ENCODE data around the gene TM6SF1.
"Not testable (repeated sequence)": the region's sequence is repeated elsewhere in the genome, so short reads cannot be mapped to it uniquely, and the experiment has no call there.

TM6SF1 gene

DNA sequence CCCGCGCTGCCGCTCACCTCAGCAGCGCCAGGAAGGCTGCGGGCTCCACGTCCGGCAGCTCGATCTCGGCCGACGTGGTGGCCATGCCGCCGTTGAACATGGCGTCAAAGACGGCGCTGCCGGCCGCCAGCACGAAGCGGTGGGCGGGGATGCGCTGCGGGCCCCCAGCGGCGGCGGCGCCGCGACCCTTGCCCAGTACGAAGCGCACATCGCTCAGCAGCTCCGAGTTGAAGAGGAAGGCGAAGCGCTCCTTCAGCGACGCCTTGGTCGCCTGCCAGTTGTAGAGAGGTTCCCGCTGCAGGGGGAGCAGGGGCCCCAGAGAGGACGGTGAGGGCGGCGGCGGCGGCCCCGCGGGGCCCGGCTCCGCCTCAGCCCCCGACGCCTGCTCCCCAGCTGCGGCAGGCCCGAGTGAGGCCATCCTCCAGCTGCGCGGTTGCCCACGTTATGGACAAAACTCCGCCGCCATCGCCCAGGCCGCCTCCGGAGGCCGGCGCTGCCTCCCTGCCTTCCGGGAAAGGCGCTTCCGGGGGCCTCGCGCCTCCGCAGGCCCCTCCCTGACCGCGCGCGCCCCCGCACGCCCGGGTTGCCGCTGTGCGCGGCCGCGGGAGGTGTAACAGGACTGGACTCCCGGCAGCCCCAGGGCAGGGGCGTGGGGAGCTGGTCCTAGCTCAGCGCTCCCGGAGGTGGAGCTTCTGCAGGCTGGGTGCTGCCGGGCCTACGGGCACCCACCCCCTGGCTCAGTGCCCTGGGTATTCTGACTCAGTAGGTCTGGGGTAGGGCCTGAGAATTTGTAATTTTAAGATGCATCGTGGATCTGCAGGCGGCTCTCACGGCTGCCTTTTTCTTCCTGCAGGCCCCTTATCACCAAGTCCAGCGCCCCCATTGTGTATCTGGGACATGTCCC, 40.5 kb upstream of the TM6SF1 start, which contains the start of gene BTBD1:
TSS of gene BTBD1 (minus strand) at position 519 of the 904 bp plus-strand sequence. CDS start at position 418, 101 bp downstream.
- Histone ChIP-seq H3K27me3 (no peaks in the 10 kb centered on the region), H4K20me1 (peaks cover 43% of the 10 kb centered on the region), H3K9me3 (peaks cover 9% of the 10 kb centered on the region; the same call in 1 of the 2 replicates), H3K27ac (peak within 1 kb of the TSS; percentile 97), H3K36me3 (peaks cover 9% of the 10 kb centered on the region; the same call in 1 of the 2 replicates), H3K9ac (peak within 1 kb of the TSS; percentile 97), H3K4me2 (peak within 1 kb of the TSS; percentile 96), H3K4me3 (peak within 1 kb of the TSS; percentile 91), H3K4me1 (peaks cover 49% of the 10 kb centered on the region)
- no peak for TF ChIP-seq Cebpa-rat (IDR thresholded peaks at IDR 0.05)

DNA sequence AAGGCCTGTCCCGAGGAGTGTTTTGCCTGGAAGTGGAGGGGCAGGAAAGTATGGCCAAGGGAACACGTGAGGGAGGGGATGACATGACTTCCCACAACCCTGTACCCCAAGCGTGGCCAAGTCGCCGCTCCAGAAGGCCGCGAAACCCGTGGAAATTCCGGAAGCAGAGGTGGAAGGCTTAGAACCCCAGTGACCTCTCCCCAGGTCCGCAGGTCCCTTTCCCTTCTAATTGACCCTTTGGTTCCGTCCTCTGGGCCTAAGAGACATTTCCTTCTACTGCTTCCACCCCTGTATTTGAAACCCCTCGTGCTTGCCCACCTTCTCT, 39.8 kb upstream of the TM6SF1 start:
- H3K9me3 ChIP-seq, result peaks cover 12% of the 10 kb centered on the region; the same call in 1 of the 2 replicates
- TF ChIP-seq Cebpa-rat (IDR thresholded peaks at IDR 0.05), result no peak
- peaks cover 44% of the 10 kb centered on the region for H3K4me1 ChIP-seq
- H3K9ac ChIP-seq, result peak overlapping the region; percentile 97
- H4K20me1 ChIP-seq, result peaks cover 37% of the 10 kb centered on the region
- peaks cover 3% of the 10 kb centered on the region; the same call in 1 of the 2 replicates for H3K36me3 ChIP-seq
- peak overlapping the region; percentile 96 for H3K4me2 ChIP-seq
- H3K27ac ChIP-seq, result peak overlapping the region; percentile 97
- H3K4me3 ChIP-seq, result peak overlapping the region; percentile 91
- no peaks in the 10 kb centered on the region for H3K27me3 ChIP-seq

- Histone ChIP-seq H3K36me3 (no peaks in the 10 kb centered on the region; the same call in 1 of the 2 replicates), H3K4me3 (no peak overlapping the region), H3K4me1 (peaks cover 40% of the 10 kb centered on the region), H3K27ac (peak overlapping the region; percentile 97), H4K20me1 (peaks cover 32% of the 10 kb centered on the region), H3K27me3 (no peaks in the 10 kb centered on the region), H3K9me3 (peaks cover 17% of the 10 kb centered on the region), H3K9ac (no peak overlapping the region), H3K4me2 (peak overlapping the region; percentile 96; the same call in 1 of the 2 replicates)
- TF ChIP-seq Cebpa-rat (IDR thresholded peaks at IDR 0.05), result no peak
Observed at GRCh38 chr15:83068054-83068453, 39.4 kb upstream of the TM6SF1 start.

GRCh38 chr15:83069211-83069642, 38.2 kb upstream of the TM6SF1 start:
- not testable (repeated sequence) for H3K36me3 ChIP-seq, H3K27me3 ChIP-seq, H3K4me2 ChIP-seq, H3K27ac ChIP-seq, H3K4me3 ChIP-seq, H3K9ac ChIP-seq
- H4K20me1 ChIP-seq, result peaks cover 21% of the 10 kb centered on the region
- peaks cover 29% of the 10 kb centered on the region for H3K9me3 ChIP-seq
- H3K4me1 ChIP-seq, result peaks cover 28% of the 10 kb centered on the region

GRCh38 chr15:83077491-83078230, 29.8 kb upstream of the TM6SF1 start:
- no peak overlapping the region for H3K4me3 ChIP-seq
- H3K4me2 ChIP-seq, result no peak overlapping the region
- H3K27ac ChIP-seq, result no peak overlapping the region
- peaks cover 16% of the 10 kb centered on the region for H3K9me3 ChIP-seq
- H3K36me3 ChIP-seq, result no peaks in the 10 kb centered on the region
- H3K9ac ChIP-seq, result no peak overlapping the region
- H3K4me1 ChIP-seq, result no peaks in the 10 kb centered on the region
- H4K20me1 ChIP-seq, result no peaks in the 10 kb centered on the region
- no peaks in the 10 kb centered on the region for H3K27me3 ChIP-seq
- TF ChIP-seq Cebpa-rat (IDR thresholded peaks at IDR 0.05), result no peak

- H3K36me3 ChIP-seq, result no peaks in the 10 kb centered on the region
- no peaks in the 10 kb centered on the region for H3K4me1 ChIP-seq
- no peak for TF ChIP-seq Cebpa-rat (IDR thresholded peaks at IDR 0.05)
- no peaks in the 10 kb centered on the region for H3K27me3 ChIP-seq
- no peak overlapping the region for H3K4me3 ChIP-seq
- no peaks in the 10 kb centered on the region for H4K20me1 ChIP-seq
- no peak overlapping the region for H3K27ac ChIP-seq
- no peak overlapping the region for H3K9ac ChIP-seq
- no peak overlapping the region for H3K4me2 ChIP-seq
- H3K9me3 ChIP-seq, result peaks cover 5% of the 10 kb centered on the region
Observed at GRCh38 chr15:83078712-83079111, 28.7 kb upstream of the TM6SF1 start.

DNA sequence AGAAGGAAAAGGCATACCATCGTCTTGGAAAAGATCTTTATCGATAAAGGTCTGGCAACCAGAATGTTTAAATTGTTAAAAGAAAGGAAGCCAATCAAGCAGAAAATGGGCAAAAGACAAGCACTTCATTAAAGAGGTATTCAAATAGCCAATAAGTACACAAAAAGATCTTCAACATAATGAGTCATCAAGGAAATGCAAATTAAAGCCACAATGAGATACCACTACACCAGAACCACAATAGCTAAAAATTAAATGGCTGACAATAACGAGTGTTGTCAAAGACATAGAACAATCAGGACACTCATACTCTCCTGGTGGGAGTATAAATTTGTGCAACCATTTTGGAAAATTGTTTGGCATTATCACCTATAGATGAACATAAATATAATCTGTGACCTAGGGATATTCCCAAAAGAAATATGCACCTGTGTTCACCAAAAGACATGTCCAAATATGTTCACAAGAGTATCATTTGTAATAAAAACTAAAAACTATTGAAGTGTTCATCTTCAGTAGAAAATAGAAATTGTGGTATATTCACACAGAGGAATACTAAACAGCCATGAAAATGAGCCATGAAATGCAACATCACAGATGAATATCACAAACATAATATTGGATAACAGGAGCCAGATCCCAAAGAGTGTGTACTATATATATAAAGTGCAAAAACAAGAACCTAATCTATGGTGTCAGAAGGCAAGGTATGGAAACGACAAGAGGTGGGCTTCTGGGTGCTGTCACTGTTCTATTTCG, 26.0 kb upstream of the TM6SF1 start:
- Histone ChIP-seq H3K4me1 (no peaks in the 10 kb centered on the region), H3K27ac (no peak overlapping the region), H3K36me3 (no peaks in the 10 kb centered on the region), H3K9me3 (no peaks in the 10 kb centered on the region), H3K27me3 (no peaks in the 10 kb centered on the region), H3K4me2 (no peak overlapping the region), H3K9ac (no peak overlapping the region), H3K4me3 (no peak overlapping the region), H4K20me1 (no peaks in the 10 kb centered on the region)
- no peak for TF ChIP-seq Cebpa-rat (IDR thresholded peaks at IDR 0.05)

DNA sequence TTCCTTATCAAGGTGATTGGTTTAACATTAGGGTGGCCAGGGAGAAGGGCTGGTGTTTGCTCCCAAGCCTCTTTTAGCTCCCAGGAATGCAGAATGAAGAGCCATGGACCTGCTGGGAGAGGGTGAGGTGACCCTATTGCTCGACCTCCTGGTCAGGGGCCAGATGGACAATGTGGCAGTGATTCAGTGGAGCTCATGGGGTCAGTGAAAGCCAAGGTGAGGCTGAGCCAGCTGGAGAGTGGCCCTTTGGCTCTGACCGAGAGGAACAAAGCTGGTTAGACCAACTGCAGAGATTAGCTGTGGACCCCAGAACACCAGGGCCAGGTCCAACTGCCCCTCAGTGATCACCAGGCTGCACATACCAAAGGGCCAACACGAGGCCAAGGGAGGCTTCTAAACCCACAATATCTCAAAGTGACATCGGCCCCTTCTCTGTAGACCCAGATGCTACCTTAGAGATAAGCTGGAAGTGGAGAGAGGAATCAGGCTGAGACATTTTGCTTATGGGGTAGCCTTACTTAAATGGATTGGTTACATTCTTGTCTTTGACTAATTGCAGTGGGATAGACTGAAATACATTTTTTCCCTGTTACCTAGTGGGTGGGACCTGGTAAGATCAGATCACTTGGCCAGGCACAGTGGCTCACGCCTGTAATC, 24.6 kb upstream of the TM6SF1 start:
- no peaks in the 10 kb centered on the region for H3K4me1 ChIP-seq
- H4K20me1 ChIP-seq, result no peaks in the 10 kb centered on the region
- H3K9me3 ChIP-seq, result no peaks in the 10 kb centered on the region
- H3K36me3 ChIP-seq, result no peaks in the 10 kb centered on the region
- H3K27ac ChIP-seq, result no peak overlapping the region
- H3K9ac ChIP-seq, result no peak overlapping the region
- no peaks in the 10 kb centered on the region for H3K27me3 ChIP-seq
- no peak overlapping the region for H3K4me2 ChIP-seq
- no peak for TF ChIP-seq Cebpa-rat (IDR thresholded peaks at IDR 0.05)
- H3K4me3 ChIP-seq, result no peak overlapping the region

- H3K4me2 ChIP-seq, H3K4me1 ChIP-seq, H3K27me3 ChIP-seq, H4K20me1 ChIP-seq, H3K36me3 ChIP-seq, H3K4me3 ChIP-seq, H3K27ac ChIP-seq, H3K9ac ChIP-seq, H3K9me3 ChIP-seq: not testable (repeated sequence)
Observed at GRCh38 chr15:83085461-83085860, 22.0 kb upstream of the TM6SF1 start.

DNA sequence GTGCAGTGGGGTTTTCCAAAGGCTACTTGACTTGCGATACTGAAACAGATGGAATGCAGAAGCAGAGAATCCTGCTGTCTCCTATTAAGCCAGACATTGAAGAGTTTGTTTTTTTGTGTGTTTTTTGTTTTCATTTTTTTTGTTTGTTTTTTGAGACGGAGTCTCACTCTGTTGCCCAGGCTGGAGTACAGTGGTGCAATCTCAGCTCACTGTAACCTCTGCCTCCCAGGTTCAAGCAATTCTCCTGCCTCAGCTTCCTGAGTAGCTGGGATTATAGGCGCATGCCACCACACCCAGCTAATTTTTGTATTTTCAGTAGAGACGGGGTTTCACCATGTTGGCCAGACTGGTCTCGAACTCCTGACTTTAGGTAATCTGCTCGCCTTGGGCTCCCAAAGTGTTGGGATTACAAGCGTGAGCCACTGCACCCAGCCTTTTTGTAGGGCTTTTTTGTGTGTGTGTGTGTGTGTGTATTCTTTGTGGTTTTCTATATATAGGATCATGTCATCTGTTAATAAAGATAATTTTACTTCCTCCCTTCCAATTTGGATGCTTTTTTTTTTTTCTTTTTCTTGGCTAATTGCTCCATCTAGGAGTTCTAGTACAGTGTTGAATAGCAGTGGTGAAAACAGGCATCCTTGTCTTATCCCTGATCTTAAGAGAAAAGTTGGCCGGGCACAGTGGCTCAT, 21.4 kb upstream of the TM6SF1 start:
- not testable (repeated sequence) for H3K4me2 ChIP-seq, H3K4me1 ChIP-seq, H3K4me3 ChIP-seq, H3K36me3 ChIP-seq, H4K20me1 ChIP-seq, H3K27me3 ChIP-seq, H3K9me3 ChIP-seq, H3K27ac ChIP-seq, H3K9ac ChIP-seq

Measured in BLaER1 (cell line).